Measurements from ENCODE around the gene P2RX2. TPM values are rescaled to one million over a fixed set of nuclear protein-coding genes. Genes with fewer than 3 reads are reported as not detected.

P2RX2 gene
- total RNA-seq: not detected

DNA sequence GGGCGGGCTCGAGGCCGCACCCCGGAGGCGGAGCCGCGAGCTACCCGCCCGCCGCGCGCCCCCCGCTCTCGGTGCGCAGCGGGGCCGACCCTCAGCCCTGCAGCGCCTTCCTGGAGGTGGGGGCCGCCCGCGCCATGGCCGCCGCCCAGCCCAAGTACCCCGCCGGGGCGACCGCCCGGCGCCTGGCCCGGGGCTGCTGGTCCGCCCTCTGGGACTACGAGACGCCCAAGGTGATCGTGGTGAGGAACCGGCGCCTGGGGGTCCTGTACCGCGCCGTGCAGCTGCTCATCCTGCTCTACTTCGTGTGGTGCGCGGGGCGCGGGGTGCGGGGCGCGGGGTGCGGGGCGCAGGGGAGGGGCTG lies at the start of gene P2RX2:
TSS of gene P2RX2 (plus strand) at position 94 of the 361 bp plus-strand sequence. CDS start at position 135, 41 bp downstream.

DNA sequence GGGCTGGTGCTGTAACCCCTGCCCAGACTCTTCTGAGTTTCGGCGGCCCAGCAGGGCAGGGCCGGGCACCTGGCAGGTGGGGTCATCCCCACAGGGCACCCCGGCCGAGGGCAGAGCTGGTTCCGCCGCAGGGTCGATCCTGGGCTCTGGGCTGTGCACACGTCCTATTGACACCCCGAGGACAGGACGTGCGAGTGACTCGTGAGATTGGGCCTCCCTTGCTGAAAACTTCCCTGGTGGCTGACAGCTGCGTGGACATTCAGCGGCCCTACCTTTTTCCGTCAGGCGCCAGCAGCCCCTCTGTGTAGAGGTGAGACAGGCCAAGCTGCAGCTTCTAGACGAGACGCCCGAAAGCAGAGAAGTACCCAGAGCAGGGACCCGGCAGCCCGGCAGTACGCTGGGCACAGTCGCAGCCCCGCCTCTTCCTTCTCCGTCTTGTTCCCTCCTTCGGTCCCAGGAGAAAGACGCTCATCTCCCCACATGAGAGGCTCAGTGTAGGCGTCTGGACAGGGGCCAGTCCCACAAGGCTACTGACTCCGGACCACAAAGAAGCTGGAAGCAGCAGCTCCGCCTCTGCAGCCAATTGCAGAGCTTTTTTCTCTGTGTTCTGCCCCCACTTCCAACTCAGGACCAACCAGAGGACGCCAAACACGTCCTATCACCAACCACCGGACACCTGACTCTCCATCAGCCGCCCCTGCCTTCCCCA lies 8.4 kb upstream of the P2RX2 start, which contains the start of gene LRCOL1:
TSS of gene LRCOL1 (minus strand) at position 532 of the 709 bp plus-strand sequence. CDS start 4,331 bp downstream, outside the sequence.

Other genes with a start within 250 kb of the P2RX2 start
- gene FBRSL1, start 128.6 kb upstream of the P2RX2 start, total RNA-seq: 27.1 TPM
- 0.66 TPM for gene LRCOL1, start 8.2 kb upstream of the P2RX2 start, total RNA-seq
- gene POLE, start 68.6 kb downstream of the P2RX2 start, total RNA-seq: 60.3 TPM
- gene PXMP2, start 68.8 kb downstream of the P2RX2 start, total RNA-seq: 44.8 TPM
- gene PGAM5, start 92.1 kb downstream of the P2RX2 start, total RNA-seq: 16.2 TPM
- gene ANKLE2, start 143.1 kb downstream of the P2RX2 start, total RNA-seq: 63.6 TPM
- gene GOLGA3, start 210.1 kb downstream of the P2RX2 start, total RNA-seq: 86.0 TPM